ENCODE measurements around the gene PPL. TPM values are rescaled to one million over a fixed set of nuclear protein-coding genes. Genes with fewer than 3 reads are reported as not detected.

The PPL gene
- total and polyA plus RNA-seq, 2 of the 8 experiments (the other 6 are each of a cell fraction or from before 2014, with no cell fraction given): 11.3 to 29.5 TPM

- ChIA-PET CTCF (ENCODE audit: partially characterized antibody) (interaction anchor here (1.0 to 2.4 kb wide), 4 partner anchors 18 to 76 kb away, joined by 3 to 10 read pairs (median 4); partner anchors contain the start of gene PPL), POLR2A (ENCODE audit: partially characterized antibody) (interaction anchor here (2.1 kb wide), 1 partner anchor 12 kb away, joined by 7 read pairs; no protein-coding TSS in a partner anchor)
- H2AFZ ChIP-seq (ENCODE audit: low read length): no peak overlapping the region
- H2BK5ac ChIP-seq (ENCODE audit: low read depth, low read length): no peak overlapping the region
- H3K4me2 ChIP-seq (ENCODE audit: insufficient read depth in 1 of 2, low read depth in 2 of 2, low read length in 2 of 2): no peak overlapping the region
- no peak overlapping the region for H3K18ac ChIP-seq (ENCODE audit: extremely low read depth, low read length)
- no peak overlapping the region for H3K4me3 ChIP-seq (ENCODE audit: extremely low read depth in 1 of 4, insufficient read depth in 2 of 4, low read depth in 3 of 4, low read length in 4 of 4)
- H2BK120ac ChIP-seq (replicated peaks; ENCODE audit: low read depth, low read length): no peak overlapping the region
- no peak overlapping the region for H3K23ac ChIP-seq (ENCODE audit: insufficient read length)
- H3K9me3 ChIP-seq (ENCODE audit: insufficient read depth in 2 of 2, low read depth in 1 of 2, low read length in 1 of 2): no peaks in the 10 kb centered on the region
- H4K8ac ChIP-seq (ENCODE audit: extremely low read depth, insufficient read depth, low read length): no peak overlapping the region
- H3K79me2 ChIP-seq (ENCODE audit: control insufficient read depth in 1 of 2, insufficient read depth in 2 of 2, low read length in 2 of 2): no peaks in the 10 kb centered on the region
- no peak overlapping the region for H2AK5ac ChIP-seq (ENCODE audit: low read depth, low read length)
- H3K4ac ChIP-seq (replicated peaks; ENCODE audit: insufficient read length, low read depth, low read length): no peak overlapping the region
- no peaks in the 10 kb centered on the region for H3K79me1 ChIP-seq (ENCODE audit: low read depth, low read length)
- H3K27ac ChIP-seq (ENCODE audit: low read depth, low read length): no peak overlapping the region
- peaks cover 28 to 88% (median 64%) of the 10 kb centered on the region in 4 experiments for H3K36me3 ChIP-seq (ENCODE audit: control insufficient read depth in 2 of 4, insufficient read depth in 4 of 4, low read length in 3 of 4)
- 96% methylated on average over 17 of the region's 17 CpGs; no CpG with 5 or more reads in 1 of the 2 experiments for WGBS, 2 experiments (ENCODE audit: extremely low coverage in 1 of 2, insufficient coverage in 1 of 2, insufficient read length in 1 of 2, insufficient replicate concordance in 2 of 2, low coverage in 1 of 2, low lambda C conversion rate in 2 of 2, missing lambda C conversion rate in 1 of 2)
- H3K27me3 ChIP-seq (replicated peaks in 1 of 4; ENCODE audit: control insufficient read depth in 3 of 4, extremely low read depth in 1 of 4, insufficient read depth in 3 of 4, low read length in 3 of 4): no peaks in the 10 kb centered on the region
- H4K91ac ChIP-seq (replicated peaks; ENCODE audit: insufficient read length, low read length): no peak overlapping the region
- FAIRE-seq (no peak), DNase-seq (ENCODE audit: low read depth in 1 of 2, low spot score in 2 of 2) (no peak)
- H4K20me1 ChIP-seq (replicated peaks in 1 of 2; ENCODE audit: control insufficient read depth in 1 of 2, insufficient read depth in 2 of 2, low read length in 2 of 2): peaks cover 3 to 8% of the 10 kb centered on the region in 2 experiments
- no peaks in the 10 kb centered on the region for H3K23me2 ChIP-seq (ENCODE audit: low read depth, low read length)
- H2BK20ac ChIP-seq (ENCODE audit: low read length): no peak overlapping the region
- H4K5ac ChIP-seq (ENCODE audit: insufficient read length, low read depth, low read length): no peak overlapping the region
- H3K9ac ChIP-seq (replicated peaks in 1 of 4; ENCODE audit: extremely low read depth in 1 of 4, low read depth in 3 of 4, low read length in 3 of 4): no peak overlapping the region
- H3K4me1 ChIP-seq (replicated peaks in 1 of 4; ENCODE audit: control insufficient read depth in 3 of 4, insufficient read depth in 4 of 4, low read length in 3 of 4): no peaks in the 10 kb centered on the region
- H2BK15ac ChIP-seq (ENCODE audit: low read length): no peak overlapping the region
- no peak overlapping the region for H2BK12ac ChIP-seq (ENCODE audit: low read depth, low read length)
- H3K56ac ChIP-seq (replicated peaks; ENCODE audit: insufficient read length, low read depth, low read length): no peak overlapping the region
- no peak overlapping the region for H3K14ac ChIP-seq (ENCODE audit: insufficient read length)
- TF ChIP-seq E2F6 (IDR thresholded peaks at IDR 0.05): no peak
Observed at GRCh38 chr16:4880006-4880580, 56.9 kb downstream of the PPL start.

Data from H1 (cell line).